Stimulated activated CD4-positive, alpha-beta T cell treated with anti-CD3 and anti-CD28 coated beads, Interleukin-1b, Interleukin-23, amount 100 ng/mL, for 4 hours (primary cell): ENCODE data around the gene PTRHD1.
"Not testable (repeated sequence)": the region's sequence is repeated elsewhere in the genome, so short reads cannot be mapped to it uniquely, and the experiment has no call there.

Source experiments
- DNase-seq, 2 donors: peaks; one replicate each; pipeline ENCODE4 v3.0.0-alpha.2; 2020; ENCODE audit warnings: low read depth in 2 of 2

Gene PTRHD1

GRCh38 chr2:24809316-24810007, 16.3 kb upstream of the PTRHD1 start:
- no peak for DNase-seq

- DNase-seq, result no peak
Observed at GRCh38 chr2:24806661-24807036, 13.5 kb upstream of the PTRHD1 start.

- DNase-seq, result not testable (repeated sequence)
Observed at GRCh38 chr2:24805811-24806660, 12.8 kb upstream of the PTRHD1 start.

GRCh38 chr2:24800487-24800886, 7.3 kb upstream of the PTRHD1 start:
- not testable (repeated sequence) for DNase-seq

GRCh38 chr2:24797644-24798043, 4.5 kb upstream of the PTRHD1 start:
- no peak for DNase-seq

- DNase-seq, result no peak
Observed at GRCh38 chr2:24793761-24794435, 707 bp upstream of the PTRHD1 start.

GRCh38 chr2:24792542-24792873, 683 bp downstream of the PTRHD1 start:
- DNase-seq, result no peak

- DNase-seq, result no peak
Observed at GRCh38 chr2:24791452-24791851, 1.7 kb downstream of the PTRHD1 start.

GRCh38 chr2:24788816-24789215, 4.4 kb downstream of the PTRHD1 start:
- no peak for DNase-seq

- no peak for DNase-seq
Observed at GRCh38 chr2:24787532-24787931, 5.7 kb downstream of the PTRHD1 start.

- no peak for DNase-seq
Observed at GRCh38 chr2:24785671-24786321, 7.4 kb downstream of the PTRHD1 start.

- no peak for DNase-seq
Observed at GRCh38 chr2:24783641-24784040, 9.6 kb downstream of the PTRHD1 start.

- no peak for DNase-seq
Observed at GRCh38 chr2:24779116-24779515, 14.1 kb downstream of the PTRHD1 start.

- DNase-seq, result no peak
Observed at GRCh38 chr2:24774373-24774772, 18.8 kb downstream of the PTRHD1 start.

GRCh38 chr2:24771764-24772586, 21.2 kb downstream of the PTRHD1 start:
- no peak for DNase-seq

GRCh38 chr2:24771061-24771460, 22.1 kb downstream of the PTRHD1 start:
- DNase-seq, result no peak

- DNase-seq, result no peak
Observed at GRCh38 chr2:24768601-24769000, 24.6 kb downstream of the PTRHD1 start.

- no peak for DNase-seq
Observed at GRCh38 chr2:24768013-24768412, 25.2 kb downstream of the PTRHD1 start.

GRCh38 chr2:24766609-24767008, 26.6 kb downstream of the PTRHD1 start:
- no peak for DNase-seq

- no peak for DNase-seq
Observed at GRCh38 chr2:24763843-24764242, 29.3 kb downstream of the PTRHD1 start.

GRCh38 chr2:24762518-24762917, 30.7 kb downstream of the PTRHD1 start:
- DNase-seq, result no peak
